ENCODE results near the gene CERS6. TPM values are rescaled to one million over a fixed set of nuclear protein-coding genes. Genes with fewer than 3 reads are reported as not detected.

Gene CERS6
- total and polyA plus RNA-seq, 2 of the 8 experiments (the other 6 are each of a cell fraction or from before 2014, with no cell fraction given), result 6.8 to 28.2 TPM

DNA sequence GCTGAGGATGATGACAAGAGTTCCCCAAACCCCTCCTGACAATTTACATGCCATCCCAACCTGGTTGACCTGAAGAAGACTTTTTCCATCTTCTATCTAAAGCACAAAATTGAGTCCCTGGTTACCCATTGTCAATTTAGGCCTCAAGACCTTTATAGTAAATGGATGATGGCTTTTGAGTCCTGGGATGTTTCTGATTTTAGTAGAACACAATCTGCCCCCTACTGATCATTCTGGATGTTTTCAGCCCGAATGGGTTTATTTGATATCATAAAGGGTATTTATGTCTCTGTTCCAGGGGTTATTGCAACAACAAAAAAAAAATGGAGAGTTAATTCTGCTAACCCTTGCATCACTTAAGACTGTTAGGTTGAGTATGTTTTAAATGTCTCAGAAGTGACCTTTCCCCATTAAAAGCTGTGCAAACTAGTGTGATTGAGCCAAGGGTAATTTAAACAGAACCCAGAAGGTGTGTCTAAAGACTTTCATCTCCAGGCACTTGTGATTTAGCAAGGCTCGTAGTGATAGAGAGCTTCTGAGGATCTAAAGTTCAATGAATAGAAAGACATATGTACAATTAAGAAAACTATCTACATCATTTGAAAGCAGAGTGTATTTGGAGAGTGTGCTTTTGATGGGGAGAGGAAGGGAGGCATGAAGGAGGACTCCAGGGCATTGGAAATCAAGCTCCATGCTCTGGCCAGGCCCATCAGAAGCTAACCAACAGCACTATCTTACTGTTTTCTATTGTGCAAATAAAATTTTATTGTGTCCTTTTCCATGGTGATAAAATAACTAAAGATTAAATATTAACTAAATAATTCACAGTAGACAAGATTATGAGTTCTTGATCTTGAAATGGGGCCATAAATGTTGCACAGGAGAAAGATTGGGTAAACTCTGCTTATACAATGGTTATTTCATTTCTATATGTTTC, 249.7 kb downstream of the CERS6 start:
- POLR2A ChIA-PET (ENCODE audit: partially characterized antibody), result no interaction called here
- WGBS, 2 experiments (ENCODE audit: extremely low coverage in 1 of 2, insufficient coverage in 1 of 2, insufficient read length in 1 of 2, insufficient replicate concordance in 2 of 2, low coverage in 1 of 2, low lambda C conversion rate in 2 of 2, missing lambda C conversion rate in 1 of 2), result 70% methylated on average over 2 of the region's 2 CpGs; no CpG with 5 or more reads in 1 of the 2 experiments
- Histone ChIP-seq H3K56ac (replicated peaks; ENCODE audit: insufficient read length, low read depth, low read length) (no peak overlapping the region), H3K79me2 (ENCODE audit: control insufficient read depth in 1 of 2, insufficient read depth in 2 of 2, low read length in 2 of 2) (no peaks in the 10 kb centered on the region), H2AK5ac (ENCODE audit: low read depth, low read length) (no peak overlapping the region), H4K8ac (ENCODE audit: extremely low read depth, insufficient read depth, low read length) (no peak overlapping the region), H3K9me3 (ENCODE audit: insufficient read depth in 2 of 2, low read depth in 1 of 2, low read length in 1 of 2) (no peaks in the 10 kb centered on the region), H2BK20ac (ENCODE audit: low read length) (no peak overlapping the region), H3K27ac (ENCODE audit: low read depth, low read length) (no peak overlapping the region), H2BK15ac (ENCODE audit: low read length) (no peak overlapping the region), H3K4me1 (replicated peaks in 1 of 4; ENCODE audit: control insufficient read depth in 3 of 4, insufficient read depth in 4 of 4, low read length in 3 of 4) (0 out of 7 replicates have a peak, but pooled peaks cover 0 to 1% (median 0%) of the 10 kb centered on the region in 4 experiments), H3K79me1 (ENCODE audit: low read depth, low read length) (no peaks in the 10 kb centered on the region), H4K91ac (replicated peaks; ENCODE audit: insufficient read length, low read length) (no peak overlapping the region), H2BK5ac (ENCODE audit: low read depth, low read length) (no peak overlapping the region), H3K4me3 (ENCODE audit: extremely low read depth in 1 of 4, insufficient read depth in 2 of 4, low read depth in 3 of 4, low read length in 4 of 4) (no peak overlapping the region), H3K9ac (replicated peaks in 1 of 4; ENCODE audit: extremely low read depth in 1 of 4, low read depth in 3 of 4, low read length in 3 of 4) (no peak overlapping the region), H3K14ac (ENCODE audit: insufficient read length) (no peak overlapping the region), H4K5ac (ENCODE audit: insufficient read length, low read depth, low read length) (no peak overlapping the region), H2AFZ (ENCODE audit: low read length) (no peak overlapping the region), H3K4me2 (ENCODE audit: insufficient read depth in 1 of 2, low read depth in 2 of 2, low read length in 2 of 2) (no peak overlapping the region), H2BK12ac (ENCODE audit: low read depth, low read length) (no peak overlapping the region), H2BK120ac (replicated peaks; ENCODE audit: low read depth, low read length) (no peak overlapping the region), H3K36me3 (ENCODE audit: control insufficient read depth in 2 of 4, insufficient read depth in 4 of 4, low read length in 3 of 4) (no peaks in the 10 kb centered on the region), H3K4ac (replicated peaks; ENCODE audit: insufficient read length, low read depth, low read length) (no peak overlapping the region), H3K23ac (ENCODE audit: insufficient read length) (no peak overlapping the region), H3K23me2 (ENCODE audit: low read depth, low read length) (no peaks in the 10 kb centered on the region), H4K20me1 (replicated peaks in 1 of 2; ENCODE audit: control insufficient read depth in 1 of 2, insufficient read depth in 2 of 2, low read length in 2 of 2) (no peaks in the 10 kb centered on the region), H3K27me3 (replicated peaks in 1 of 4; ENCODE audit: control insufficient read depth in 3 of 4, extremely low read depth in 1 of 4, insufficient read depth in 3 of 4, low read length in 3 of 4) (no peaks in the 10 kb centered on the region), H3K18ac (ENCODE audit: extremely low read depth, low read length) (no peak overlapping the region)
- no peak for DNase-seq (ENCODE audit: low read depth in 1 of 2, low spot score in 2 of 2)
- FAIRE-seq, result peak; percentile 19
- peak; percentile 51 to 62 for TF ChIP-seq RAD21 (IDR thresholded peaks at IDR 0.05 in 1 of 2, conservative IDR thresholded peaks at IDR 0.05 in 1 of 2; ENCODE audit: low read depth in 2 of 2, low read length in 2 of 2)
- peak in 2 of 3 experiments; percentile 23 to 39; a peak in 2 of 4 replicates for TF ChIP-seq CTCF (IDR thresholded peaks at IDR 0.05; ENCODE audit: control extremely low read depth in 1 of 3, insufficient read depth in 1 of 3, low read depth in 1 of 3, low read length in 3 of 3)
- no peak for TF ChIP-seq CREB1 (IDR thresholded peaks at IDR 0.05)
- no peak for TF ChIP-seq CBX5 (IDR thresholded peaks at IDR 0.05; ENCODE audit: low read depth, low read length)
- TF ChIP-seq RFX5 (IDR thresholded peaks at IDR 0.05; ENCODE audit: borderline replicate concordance, low read depth, low read length), result no peak
- TF ChIP-seq MAX (IDR thresholded peaks at IDR 0.05), result no peak
- TF ChIP-seq SUZ12 (IDR thresholded peaks at IDR 0.05; ENCODE audit: low read length), result no peak
- CTCF ChIA-PET (ENCODE audit: partially characterized antibody), result interaction anchor here (0.7 to 3.6 kb wide), 33 partner anchors 8 to 412 kb away, joined by 3 to 40 read pairs (median 3); partner anchors contain the start of gene SPC25
